H9 (cell line): Measurements from ENCODE around the gene MPV17L2. TPM values are rescaled to one million over a fixed set of nuclear protein-coding genes. Genes with fewer than 3 reads are reported as not detected.

Source experiments
- DNase-seq: peaks from one replicate; pipeline ENCODE4 v3.0.0-alpha.2; 2017
- H2AFZ ChIP-seq: one replicate; pipeline ENCODE4 v1.6.1; 2013; ENCODE audit warnings: mild to moderate bottlenecking, low read length, control low read depth, moderate library complexity
- H2AK5ac ChIP-seq: 2 replicates; pipeline ENCODE4 v1.6.1; 2013; ENCODE audit warnings: low read length, control low read depth, mixed read lengths; ENCODE audit not compliant: insufficient read length
- H2BK120ac ChIP-seq: one replicate; pipeline ENCODE4 v1.6.1; 2013; ENCODE audit warnings: low read depth, mild to moderate bottlenecking, low read length, control low read depth, inconsistent platforms; ENCODE audit not compliant: poor library complexity, severe bottlenecking
- H2BK12ac ChIP-seq: 2 replicates; pipeline ENCODE4 v1.6.1; 2013; ENCODE audit warnings: low read length, control low read depth, mixed read lengths, low read depth; ENCODE audit not compliant: insufficient read length
- H2BK15ac ChIP-seq: 2 replicates; pipeline ENCODE4 v1.6.1; 2013; ENCODE audit warnings: low read depth, low read length, control low read depth
- H2BK20ac ChIP-seq: one replicate; pipeline ENCODE4 v1.6.1; 2013; ENCODE audit warnings: low read depth, mild to moderate bottlenecking, low read length, control low read depth, inconsistent platforms; ENCODE audit not compliant: poor library complexity, severe bottlenecking
- H2BK5ac ChIP-seq: 2 replicates; pipeline ENCODE4 v1.6.1; 2013; ENCODE audit warnings: low read length, control low read depth, mixed read lengths; ENCODE audit not compliant: insufficient read length
- H3K14ac ChIP-seq: 2 replicates; pipeline ENCODE4 v1.6.1; 2013; ENCODE audit warnings: low read length, control low read depth; ENCODE audit not compliant: insufficient read depth
- H3K18ac ChIP-seq: 2 replicates; pipeline ENCODE4 v1.6.1; 2013; ENCODE audit warnings: low read depth, mild to moderate bottlenecking, mixed read lengths, low read length, control low read depth; ENCODE audit not compliant: insufficient read length
- H3K23ac ChIP-seq: 2 replicates; pipeline ENCODE4 v1.6.1; 2013; ENCODE audit warnings: low read length, control low read depth, mixed read lengths, low read depth; ENCODE audit not compliant: insufficient read length
- H3K23me2 ChIP-seq: 2 replicates; pipeline ENCODE4 v1.6.1; 2013; ENCODE audit warnings: low read depth, mild to moderate bottlenecking, mixed read lengths, low read length, control low read depth; ENCODE audit not compliant: insufficient read length, poor library complexity, severe bottlenecking
- H3K27ac ChIP-seq: 2 replicates; pipeline ENCODE4 v1.5.1; 2013; ENCODE audit warnings: low read length, control low read depth, mixed read lengths, low read depth; ENCODE audit not compliant: insufficient read length
- H3K27me3 ChIP-seq: 2 replicates; pipeline ENCODE4 v1.6.1; 2013; ENCODE audit warnings: low read length, control low read depth, inconsistent platforms; ENCODE audit not compliant: insufficient read depth
- H3K4ac ChIP-seq: 2 replicates; pipeline ENCODE4 v1.6.1; 2013; ENCODE audit warnings: low read depth, mild to moderate bottlenecking, control low read depth, inconsistent platforms, low read length, moderate library complexity
- H3K4me1 ChIP-seq: 2 replicates; pipeline ENCODE4 v1.6.1; 2013; ENCODE audit warnings: low read length, control low read depth, inconsistent platforms; ENCODE audit not compliant: insufficient read depth
- H3K4me2 ChIP-seq: 2 replicates; pipeline ENCODE4 v1.6.1; 2013; ENCODE audit warnings: low read length, control low read depth, mixed read lengths; ENCODE audit not compliant: insufficient read length, insufficient read depth
- H3K56ac ChIP-seq: 2 replicates; pipeline ENCODE4 v1.6.1; 2013; ENCODE audit warnings: low read depth, mild to moderate bottlenecking, mixed read lengths, low read length, control low read depth; ENCODE audit not compliant: insufficient read length
- H3K79me1 ChIP-seq: 2 replicates; pipeline ENCODE4 v1.6.1; 2013; ENCODE audit warnings: low read depth, mild to moderate bottlenecking, moderate library complexity, low read length, control low read depth, inconsistent platforms; ENCODE audit not compliant: insufficient read depth, poor library complexity, severe bottlenecking
- H3K79me2 ChIP-seq: 2 replicates; pipeline ENCODE4 v1.6.1; 2013; ENCODE audit warnings: low read length, control low read depth, inconsistent platforms; ENCODE audit not compliant: insufficient read depth
- H3K9ac ChIP-seq: 2 replicates; pipeline ENCODE4 v1.6.1; 2013; ENCODE audit warnings: low read length, control low read depth, mixed read lengths; ENCODE audit not compliant: insufficient read length; ENCODE audit errors: extremely low read depth
- H3K9me3 ChIP-seq: one replicate; pipeline ENCODE4 v1.6.1; 2013; ENCODE audit warnings: low read depth, low read length, inconsistent platforms; ENCODE audit not compliant: control insufficient read depth
- H3T11ph ChIP-seq: one replicate; pipeline ENCODE4 v1.6.1; 2013; ENCODE audit warnings: mild to moderate bottlenecking, low read length, control low read depth, inconsistent platforms
- H4K20me1 ChIP-seq: one replicate; pipeline ENCODE4 v1.6.1; 2013; ENCODE audit not compliant: control insufficient read depth, insufficient read length, insufficient read depth
- H4K5ac ChIP-seq: 2 replicates; pipeline ENCODE4 v1.6.1; 2013; ENCODE audit warnings: low read depth, mild to moderate bottlenecking, mixed read lengths, low read length, control low read depth; ENCODE audit not compliant: insufficient read length
- H4K8ac ChIP-seq: replicated peaks from 2 replicates; pipeline ENCODE4 v1.6.1; 2013; ENCODE audit warnings: low read length, control low read depth, mixed read lengths, low read depth; ENCODE audit not compliant: insufficient read length
- H4K91ac ChIP-seq: 2 replicates; pipeline ENCODE4 v1.6.1; 2013; ENCODE audit warnings: low read depth, mild to moderate bottlenecking, moderate library complexity, mixed read lengths, low read length, control low read depth; ENCODE audit not compliant: insufficient read length
- H3K27ac Mint-ChIP-seq, 3 experiments: 2 replicates in 2 of 3; 3 replicates in 1 of 3; pipeline ENCODE4 v1.8.0; 2020 to 2021; ENCODE audit warnings: mixed read lengths in 3 of 3, mild to moderate bottlenecking in 1 of 3, moderate library complexity in 1 of 3
- H3K27me3 Mint-ChIP-seq: 2 replicates; pipeline ENCODE4 v1.8.0; 2021; ENCODE audit warnings: low read depth, mild to moderate bottlenecking, moderate library complexity, mixed read lengths
- H3K36me3 Mint-ChIP-seq, 3 experiments: 2 replicates in 2 of 3; 3 replicates in 1 of 3; pipeline ENCODE4 v1.8.0; 2020 to 2021; ENCODE audit warnings: low read depth in 3 of 3, mixed read lengths in 3 of 3; ENCODE audit not compliant: insufficient read depth in 1 of 3
- H3K4me1 Mint-ChIP-seq, 2 experiments: 2 replicates each; pipeline ENCODE4 v1.8.0; 2020; ENCODE audit warnings: mixed read lengths in 2 of 2
- H3K4me3 Mint-ChIP-seq, 2 experiments: 2 replicates in 1 of 2; 3 replicates in 1 of 2; pipeline ENCODE4 v1.8.0; 2020 to 2021; ENCODE audit warnings: mild to moderate bottlenecking in 2 of 2, mixed read lengths in 2 of 2, moderate library complexity in 1 of 2
- H3K9me3 Mint-ChIP-seq, 2 experiments: 2 replicates in 1 of 2; 3 replicates in 1 of 2; pipeline ENCODE4 v1.8.0; 2020; ENCODE audit warnings: mild to moderate bottlenecking in 2 of 2, mixed read lengths in 2 of 2, moderate library complexity in 1 of 2
- WGBS: extraction: QIAGEN DNeasy Blood & Tissue Kit; methylation state at CpG from one replicate; pipeline ENCODE4 v1.1.7; 2013; ENCODE audit warnings: missing lambda C conversion rate, low lambda C conversion rate, mixed read lengths; ENCODE audit not compliant: insufficient read length; ENCODE audit errors: extremely low coverage; 5-methylcytosine and 5-hydroxymethylcytosine counted together
- total RNA-seq: library from RNA; stranded (reverse); gene quantifications from 2 replicates; pipeline ENCODE4 v1.2.1, GENCODE V29; 2021
- TF ChIP-seq, protein P1 (sequence below): fragments of 200-600 bp; sonication (generic); conservative IDR thresholded peaks from 3 replicates; pipeline ENCODE4 v1.8.0; 2021; ENCODE audit warnings: antibody characterized with exemption, mild to moderate bottlenecking

Gene MPV17L2
- total RNA-seq, 1 experiment from 2014 or later, result 26.4 TPM

DNA sequence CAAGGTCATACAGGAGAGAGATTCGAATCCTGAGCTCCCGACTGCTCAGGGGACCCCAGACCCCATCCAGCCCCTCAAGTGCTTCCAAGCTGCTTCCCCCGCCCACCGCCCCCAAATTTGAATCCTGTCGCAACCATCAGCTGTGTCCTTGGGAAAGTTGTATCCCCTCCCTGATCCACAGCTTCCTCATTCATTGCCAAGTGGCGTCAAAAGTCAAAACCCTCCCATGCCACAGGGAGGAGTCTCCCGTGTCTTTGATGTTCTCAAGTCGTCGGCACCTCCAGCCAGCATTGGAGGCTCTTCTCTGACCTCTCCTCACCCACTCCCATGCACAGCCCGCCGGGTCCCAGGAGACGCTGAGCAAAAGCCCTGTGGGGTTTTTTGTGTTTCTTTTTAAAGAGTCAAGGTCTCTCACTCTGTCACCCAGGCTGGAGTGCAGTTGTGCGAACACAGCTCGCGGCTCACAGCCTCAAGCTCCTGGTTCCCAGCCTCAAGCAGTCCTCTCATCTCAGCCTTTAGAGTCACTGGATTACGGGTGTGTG lies 22.2 kb upstream of the MPV17L2 start:
- Histone ChIP-seq H3K23me2 (peaks cover 10% of the 10 kb centered on the region), H3K9me3 (no peaks in the 10 kb centered on the region), H4K5ac (no peak overlapping the region), H2BK120ac (no peak overlapping the region), H3K4me2 (no peak overlapping the region), H3K4ac (no peak overlapping the region), H2AK5ac (no peak overlapping the region), H3K27me3 (no peaks in the 10 kb centered on the region), H3K4me1 (no peaks in the 10 kb centered on the region; the same call in 1 of the 2 replicates), H2BK5ac (no peak overlapping the region), H3K23ac (no peak overlapping the region), H3K56ac (no peak overlapping the region), H3K79me1 (no peaks in the 10 kb centered on the region), H2BK15ac (no peak overlapping the region), H3K9ac (no peak overlapping the region), H4K91ac (no peak overlapping the region), H4K20me1 (no peaks in the 10 kb centered on the region), H3T11ph (no peak overlapping the region), H2AFZ (no peak overlapping the region), H2BK12ac (no peak overlapping the region), H4K8ac (no peak overlapping the region), H3K27ac (no peak overlapping the region), H2BK20ac (no peak overlapping the region), H3K14ac (no peak overlapping the region; the same call in 1 of the 2 replicates), H3K79me2 (no peaks in the 10 kb centered on the region), H3K18ac (no peak overlapping the region)
- no peak for DNase-seq
- no CpG with 5 or more reads among the region's 16 CpGs for WGBS
- Mint-ChIP-seq H3K9me3 (no peaks in the 10 kb centered on the region), H3K27me3 (peaks cover 17% of the 10 kb centered on the region), H3K36me3 (peaks cover 17 to 51% (median 48%) of the 10 kb centered on the region in 3 experiments), H3K4me1 (peaks cover 9 to 18% of the 10 kb centered on the region in 2 experiments), H3K4me3 (no peak overlapping the region), H3K27ac (peak overlapping the region; percentile 34 to 73 (median 44); a peak in 3 of 7 replicates)
- TF ChIP-seq, protein P1, sequence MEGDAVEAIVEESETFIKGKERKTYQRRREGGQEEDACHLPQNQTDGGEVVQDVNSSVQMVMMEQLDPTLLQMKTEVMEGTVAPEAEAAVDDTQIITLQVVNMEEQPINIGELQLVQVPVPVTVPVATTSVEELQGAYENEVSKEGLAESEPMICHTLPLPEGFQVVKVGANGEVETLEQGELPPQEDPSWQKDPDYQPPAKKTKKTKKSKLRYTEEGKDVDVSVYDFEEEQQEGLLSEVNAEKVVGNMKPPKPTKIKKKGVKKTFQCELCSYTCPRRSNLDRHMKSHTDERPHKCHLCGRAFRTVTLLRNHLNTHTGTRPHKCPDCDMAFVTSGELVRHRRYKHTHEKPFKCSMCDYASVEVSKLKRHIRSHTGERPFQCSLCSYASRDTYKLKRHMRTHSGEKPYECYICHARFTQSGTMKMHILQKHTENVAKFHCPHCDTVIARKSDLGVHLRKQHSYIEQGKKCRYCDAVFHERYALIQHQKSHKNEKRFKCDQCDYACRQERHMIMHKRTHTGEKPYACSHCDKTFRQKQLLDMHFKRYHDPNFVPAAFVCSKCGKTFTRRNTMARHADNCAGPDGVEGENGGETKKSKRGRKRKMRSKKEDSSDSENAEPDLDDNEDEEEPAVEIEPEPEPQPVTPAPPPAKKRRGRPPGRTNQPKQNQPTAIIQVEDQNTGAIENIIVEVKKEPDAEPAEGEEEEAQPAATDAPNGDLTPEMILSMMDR, result no peak
